Endometrial microvascular endothelial cells (primary cell): ENCODE results near the gene PLEKHG5. TPM values are rescaled to one million over a fixed set of nuclear protein-coding genes. Genes with fewer than 3 reads are reported as not detected.
"Not testable (repeated sequence)": the region's sequence is repeated elsewhere in the genome, so short reads cannot be mapped to it uniquely, and the experiment has no call there.

ENCODE experiments used
- in situ Hi-C: cut with HindIII; loops from 2 replicates; pipeline ENCODE4 v1.10.0; 2017; ENCODE audit warnings: low sequenced_read_pairs, low pct_unique_long_range_greater_than_20kb; ENCODE audit errors: inconsistent ontology term
- total RNA-seq: library from RNA; depleted of rRNA; stranded (reverse); fragments of >200 nt; gene quantifications from one replicate; pipeline ENCODE4 v1.2.3, GENCODE V29; 2015; ENCODE audit errors: inconsistent ontology term

Gene PLEKHG5
- total RNA-seq, 1 donor from 2014 or later = 27.6 TPM

DNA sequence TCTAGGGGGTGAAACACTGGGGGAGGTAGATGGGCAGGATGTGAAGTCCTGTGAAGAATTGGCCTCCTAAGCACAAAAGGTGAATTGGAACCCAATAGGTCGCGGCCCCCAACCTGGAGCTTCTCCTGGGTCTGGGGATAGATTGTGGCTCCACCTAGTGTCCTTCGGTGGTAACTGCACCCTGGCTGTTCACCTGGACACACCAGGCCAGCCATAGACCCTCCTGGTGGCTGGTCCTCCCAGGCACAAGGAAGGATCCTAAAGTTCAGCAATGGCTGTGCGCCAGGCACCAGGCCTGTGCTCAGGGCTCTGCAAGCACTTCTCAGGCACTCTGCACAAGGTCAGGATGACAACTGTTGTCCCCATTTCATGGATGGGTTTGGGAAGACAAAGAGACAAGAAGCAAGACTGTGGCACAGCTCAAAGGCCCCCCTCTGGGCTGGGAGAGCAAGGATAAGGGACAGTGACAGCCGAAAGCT is 53.4 kb downstream of the PLEKHG5 start:
- in situ Hi-C loops = no loop called here

GRCh38 chr1:6437012-6437700 is 54.3 kb downstream of the PLEKHG5 start:
- in situ Hi-C loops = not testable (repeated sequence)

DNA sequence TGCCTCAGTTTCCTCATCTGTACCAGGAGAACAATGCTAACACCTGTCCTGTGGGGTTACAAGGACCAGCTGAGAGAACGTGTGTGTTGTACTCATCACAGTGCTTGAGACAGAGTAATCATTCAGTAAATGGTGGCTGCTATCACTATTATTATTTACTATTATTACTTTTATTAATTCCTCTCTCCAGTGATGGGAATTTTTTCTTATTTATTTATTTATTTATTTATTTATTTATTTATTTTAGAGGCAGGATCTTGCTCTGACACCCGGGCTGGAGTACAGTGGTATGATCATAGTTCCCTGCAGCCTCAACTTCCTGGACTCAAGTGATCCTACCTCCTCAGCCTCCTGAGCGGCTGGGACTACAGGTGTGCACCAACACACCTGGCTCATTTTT is 55.2 kb downstream of the PLEKHG5 start:
- in situ Hi-C loops = not testable (repeated sequence)

DNA sequence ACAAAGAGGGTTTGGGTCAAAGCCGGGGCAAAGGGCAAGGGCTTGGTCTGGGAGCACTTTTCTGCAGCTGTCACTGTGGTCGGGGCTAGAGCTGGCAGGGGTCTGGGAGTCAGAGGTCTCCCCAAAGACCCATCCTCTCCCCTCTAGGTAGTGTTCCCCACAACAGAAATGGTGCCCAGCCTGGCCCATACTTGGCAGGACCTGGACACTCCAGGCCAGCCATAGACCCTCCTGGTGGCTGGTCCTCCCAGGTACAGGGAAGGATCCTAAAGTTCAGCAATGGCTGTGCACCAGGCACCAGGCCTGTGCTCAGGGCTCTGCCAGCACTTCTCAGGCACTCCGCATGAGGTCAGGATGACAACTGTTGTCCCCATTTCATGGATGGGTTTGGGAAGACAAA is 55.9 kb downstream of the PLEKHG5 start:
- in situ Hi-C loops = no loop called here

DNA sequence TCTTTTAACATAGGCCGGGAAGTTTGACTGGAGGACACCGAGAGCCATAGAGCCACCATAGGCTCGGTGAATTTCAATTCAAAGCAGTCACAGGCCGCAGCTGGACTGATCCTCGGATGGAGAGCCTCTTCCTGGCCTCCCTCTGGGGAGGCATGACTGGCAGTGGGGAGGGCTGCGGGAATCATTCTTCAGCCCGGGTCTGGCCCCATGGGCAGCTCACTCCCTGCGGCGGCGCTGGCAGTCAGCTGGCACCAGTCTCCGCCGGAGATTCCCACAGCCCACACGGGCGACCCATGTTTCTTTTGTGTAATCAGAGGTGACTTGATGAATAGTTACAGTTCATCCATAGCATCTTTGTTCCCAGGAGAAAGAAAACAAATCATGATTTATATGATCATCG is 56.3 kb downstream of the PLEKHG5 start:
- in situ Hi-C loops = no loop called here

GRCh38 chr1:6434186-6434585 is 57.3 kb downstream of the PLEKHG5 start:
- in situ Hi-C loops = no loop called here

GRCh38 chr1:6431645-6432579 is 59.6 kb downstream of the PLEKHG5 start:
- in situ Hi-C loops = not testable (repeated sequence)

- in situ Hi-C loops = not testable (repeated sequence)
Measured at GRCh38 chr1:6429660-6430411, 61.6 kb downstream of the PLEKHG5 start.

- in situ Hi-C loops = not testable (repeated sequence)
Measured at GRCh38 chr1:6428453-6428852, 63.0 kb downstream of the PLEKHG5 start.

GRCh38 chr1:6427441-6428390 is 63.8 kb downstream of the PLEKHG5 start:
- in situ Hi-C loops = no loop called here

DNA sequence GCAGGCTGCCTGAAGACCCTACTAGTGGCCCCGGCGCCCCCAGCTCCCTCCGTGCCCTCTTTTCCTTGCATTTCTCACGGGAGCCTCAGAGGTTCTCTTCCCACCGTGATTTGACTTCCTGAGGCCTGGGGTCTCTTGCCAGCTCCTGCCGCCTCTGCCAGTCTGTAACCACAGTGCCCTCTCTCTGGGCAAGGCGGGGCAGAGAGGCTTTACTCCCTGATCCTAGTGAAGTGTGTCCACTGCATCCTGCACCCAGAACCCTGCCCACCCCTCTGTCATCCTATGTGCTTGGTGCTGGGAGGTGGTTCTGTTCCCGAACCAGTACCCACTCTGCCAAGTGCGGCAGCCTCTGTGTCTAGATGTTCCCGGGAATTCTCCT is 64.5 kb downstream of the PLEKHG5 start:
- in situ Hi-C loops = no loop called here

- in situ Hi-C loops = no loop called here
Measured at GRCh38 chr1:6426277-6426971, 65.0 kb downstream of the PLEKHG5 start.

DNA sequence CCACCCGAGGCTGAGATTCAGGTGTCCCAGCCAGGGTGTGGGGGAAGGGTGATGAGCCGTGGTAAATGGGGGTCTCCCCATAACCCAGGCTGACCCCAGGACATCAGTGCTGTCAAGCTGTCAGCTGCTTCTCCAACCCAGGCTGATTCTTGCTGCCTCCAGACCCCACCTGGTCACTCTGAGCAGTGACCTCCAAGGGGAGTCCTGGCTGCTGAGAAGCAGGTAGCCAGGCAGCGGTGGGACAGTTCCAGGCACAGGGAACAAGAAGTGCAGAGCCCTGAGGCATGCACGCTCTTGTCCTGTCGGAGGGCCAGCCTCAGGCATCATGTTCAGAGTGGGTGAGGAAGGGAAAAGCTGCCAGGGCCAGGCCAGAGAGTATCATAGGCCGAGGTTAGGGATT is 65.8 kb downstream of the PLEKHG5 start:
- in situ Hi-C loops = no loop called here

GRCh38 chr1:6424619-6425593 is 66.6 kb downstream of the PLEKHG5 start, which contains the start of gene ESPN:
Gene ESPN (plus strand): TSS chr1:6424776. CDS start chr1:6424956, 180 bp downstream.
- in situ Hi-C loops = no loop called here

GRCh38 chr1:6424000-6424565 is 67.4 kb downstream of the PLEKHG5 start:
- in situ Hi-C loops = no loop called here

- in situ Hi-C loops = no loop called here
Measured at GRCh38 chr1:6423321-6423999, 68.0 kb downstream of the PLEKHG5 start.
